ENCODE data around the gene SMURF2. TPM values are rescaled to one million over a fixed set of nuclear protein-coding genes. Genes with fewer than 3 reads are reported as not detected.
A peak's percentile ranks its signal among the peaks of the same experiment; 100 is the strongest.

The SMURF2 gene
- total RNA-seq, 1 experiment from 2014 or later: 8.0 TPM

DNA sequence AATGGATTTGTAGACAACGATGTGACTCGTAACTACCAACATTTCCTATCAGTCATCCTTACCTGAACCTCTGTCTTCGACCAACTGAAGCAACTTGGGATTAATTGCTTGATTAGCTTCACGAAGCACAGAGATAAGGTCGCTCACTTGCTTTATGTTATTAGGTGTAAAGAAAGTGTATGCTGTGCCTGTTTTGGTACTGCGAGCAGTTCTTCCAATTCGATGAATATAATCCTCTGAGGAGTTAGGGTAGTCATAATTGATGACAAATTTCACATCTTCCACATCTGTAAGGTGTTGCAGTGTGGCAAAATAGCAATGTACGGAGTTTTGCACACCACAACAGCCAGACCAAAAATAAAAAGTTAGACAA is 161.6 kb downstream of the SMURF2 start:
- H3K4me3 ChIP-seq (ENCODE audit: low read length): no peak overlapping the region

DNA sequence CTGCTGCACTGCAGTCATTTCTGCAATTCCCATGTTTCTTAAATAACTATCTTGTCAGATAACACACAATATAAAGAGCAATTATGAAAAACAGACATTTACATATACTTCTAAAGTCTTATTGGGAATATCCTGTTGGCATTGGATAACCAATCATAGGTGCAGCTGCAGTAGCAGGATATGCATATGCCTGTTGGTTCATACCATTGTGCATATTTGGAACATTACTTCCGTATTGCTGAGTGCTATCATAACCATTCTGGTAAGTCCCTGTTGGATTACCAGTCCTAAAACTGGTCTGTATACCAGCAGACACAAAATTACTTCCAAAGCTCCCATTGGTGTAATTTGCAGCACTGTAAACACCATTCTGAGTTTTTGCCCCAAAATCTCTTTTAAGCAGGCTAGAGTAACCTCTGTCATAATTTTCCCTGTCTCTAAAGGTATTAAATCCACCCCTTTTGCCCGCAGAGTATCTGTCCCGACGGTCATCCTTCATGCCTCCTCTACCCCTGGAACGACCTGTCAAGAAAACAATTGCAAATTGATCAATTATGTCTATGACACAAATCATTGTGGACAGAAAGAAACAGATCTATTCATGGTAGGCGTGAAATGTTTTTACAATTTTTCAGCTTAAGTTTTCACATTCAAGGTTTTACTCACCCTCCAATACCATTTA is 162.2 kb downstream of the SMURF2 start:
- Histone ChIP-seq H3K27ac (ENCODE audit: low read length) (peak overlapping the region; percentile 87; the same call in 1 of the 2 replicates), H3K9me2 (replicated peaks; ENCODE audit: insufficient read depth, low read length) (no peaks in the 10 kb centered on the region), H3K9me3 (ENCODE audit: low read length) (no peaks in the 10 kb centered on the region), H3K27me3 (ENCODE audit: low read length) (no peaks in the 10 kb centered on the region), H3K4me1 (ENCODE audit: low read length) (peaks cover 89% of the 10 kb centered on the region), H3K4me2 (ENCODE audit: low read depth, low read length, poor library complexity, severe bottlenecking) (peak overlapping the region; percentile 81), H3K79me2 (ENCODE audit: low read length) (peaks cover 42% of the 10 kb centered on the region), H3K9ac (ENCODE audit: low read length) (no peak overlapping the region), H3K4me3 (ENCODE audit: low read length) (0 out of 2 replicates have a peak overlapping the region, but pooled peaks have one; percentile 10), H3K36me3 (ENCODE audit: insufficient read depth, low read length) (peaks cover 64% of the 10 kb centered on the region), H2AFZ (ENCODE audit: low read length) (no peak overlapping the region), H4K20me1 (ENCODE audit: insufficient read depth, low read depth, low read length) (peaks cover 61% of the 10 kb centered on the region)
- peak; percentile 46 for DNase-seq

More for the DNA sequence above, 161.6 kb downstream of the SMURF2 start:
- H3K36me3 ChIP-seq (ENCODE audit: insufficient read depth, low read length): peaks cover 67% of the 10 kb centered on the region
- H3K4me1 ChIP-seq (ENCODE audit: low read length): peaks cover 85% of the 10 kb centered on the region
- H3K4me2 ChIP-seq (ENCODE audit: low read depth, low read length, poor library complexity, severe bottlenecking): peak overlapping the region; percentile 81
- DNase-seq: no peak
- H4K20me1 ChIP-seq (ENCODE audit: insufficient read depth, low read depth, low read length): peaks cover 66% of the 10 kb centered on the region
- H3K27me3 ChIP-seq (ENCODE audit: low read length): no peaks in the 10 kb centered on the region
- H2AFZ ChIP-seq (ENCODE audit: low read length): no peak overlapping the region
- no peaks in the 10 kb centered on the region for H3K9me2 ChIP-seq (replicated peaks; ENCODE audit: insufficient read depth, low read length)
- H3K79me2 ChIP-seq (ENCODE audit: low read length): peaks cover 42% of the 10 kb centered on the region
- no peak overlapping the region for H3K9ac ChIP-seq (ENCODE audit: low read length)
- no peaks in the 10 kb centered on the region for H3K9me3 ChIP-seq (ENCODE audit: low read length)
- no peak overlapping the region for H3K27ac ChIP-seq (ENCODE audit: low read length)

DNA sequence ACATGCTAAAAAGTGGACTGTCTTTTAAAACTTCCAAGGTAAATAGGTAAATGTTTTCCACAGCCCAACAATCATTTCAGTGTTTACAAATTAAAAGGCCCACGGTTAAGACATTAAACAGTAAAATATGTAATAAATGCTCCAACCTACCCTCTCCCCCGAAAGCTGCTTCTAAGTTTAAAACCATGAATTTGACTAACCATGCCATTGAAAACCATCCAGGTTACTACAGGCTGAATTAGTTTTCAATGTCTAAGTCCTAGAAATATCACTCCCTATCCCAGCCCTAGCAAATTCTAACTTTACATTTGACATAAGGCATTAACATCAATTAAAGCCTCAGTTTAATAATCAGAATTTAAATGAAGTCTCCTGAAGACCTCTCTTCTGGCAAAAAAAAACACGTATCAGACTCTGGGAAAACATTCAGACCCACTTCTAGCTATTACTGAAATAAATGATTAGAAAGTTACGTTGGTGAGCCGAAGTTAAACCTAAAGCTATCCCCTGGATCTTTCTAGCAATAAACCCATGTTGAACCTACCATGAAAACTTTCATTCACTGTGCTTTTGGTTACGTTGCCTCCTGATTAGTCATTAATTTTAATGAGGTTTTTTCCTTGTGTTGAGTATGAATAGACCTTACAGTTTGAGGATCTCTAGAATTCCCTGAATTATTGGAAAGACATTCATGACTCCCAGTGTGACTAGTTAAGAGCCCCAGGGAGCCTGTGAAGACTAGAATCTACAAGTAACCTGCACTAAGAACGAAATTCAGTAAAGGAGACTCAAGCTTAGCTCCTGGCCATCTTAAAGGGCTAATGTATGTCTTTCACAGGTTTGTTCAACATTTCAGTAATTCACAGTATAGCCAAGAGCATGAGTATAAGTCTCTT is 163.6 kb downstream of the SMURF2 start:
- Histone ChIP-seq H3K4me2 (ENCODE audit: low read depth, low read length, poor library complexity, severe bottlenecking) (peak overlapping the region; percentile 81), H3K4me3 (ENCODE audit: low read length) (peak overlapping the region; percentile 89; the same call in 1 of the 2 replicates), H3K9me2 (replicated peaks; ENCODE audit: insufficient read depth, low read length) (no peaks in the 10 kb centered on the region), H3K9me3 (ENCODE audit: low read length) (no peaks in the 10 kb centered on the region), H3K4me1 (ENCODE audit: low read length) (peaks cover 84% of the 10 kb centered on the region), H3K9ac (ENCODE audit: low read length) (peak overlapping the region; percentile 91), H2AFZ (ENCODE audit: low read length) (no peak overlapping the region), H3K27me3 (ENCODE audit: low read length) (no peaks in the 10 kb centered on the region), H3K79me2 (ENCODE audit: low read length) (peaks cover 40% of the 10 kb centered on the region), H3K36me3 (ENCODE audit: insufficient read depth, low read length) (peaks cover 50% of the 10 kb centered on the region), H4K20me1 (ENCODE audit: insufficient read depth, low read depth, low read length) (peaks cover 47% of the 10 kb centered on the region), H3K27ac (ENCODE audit: low read length) (peak overlapping the region; percentile 87)
- peak; percentile 52 for DNase-seq

DNA sequence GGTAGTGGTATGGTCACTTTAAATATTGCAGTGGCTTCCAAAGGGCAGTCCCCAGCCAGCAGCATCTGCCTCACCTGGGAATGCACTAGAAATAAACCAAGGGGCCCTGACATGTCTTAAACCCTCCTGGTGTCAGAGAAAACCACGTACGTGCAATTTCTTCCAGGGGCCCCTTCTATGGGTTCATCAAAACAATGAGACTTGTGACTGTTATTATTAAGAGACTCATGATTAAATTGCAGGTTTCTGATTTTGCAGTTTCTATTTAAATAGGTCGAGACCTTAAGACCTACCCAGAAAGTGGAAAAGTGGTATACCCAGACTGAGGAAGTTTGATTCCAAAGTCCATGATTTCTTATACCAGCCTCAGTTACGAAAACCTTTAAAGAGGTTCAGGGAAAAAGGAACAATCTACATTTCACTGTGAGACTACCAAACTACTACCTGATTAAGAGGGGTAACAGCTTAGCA is 164.5 kb downstream of the SMURF2 start:
- Histone ChIP-seq H3K9me3 (ENCODE audit: low read length) (no peaks in the 10 kb centered on the region), H3K79me2 (ENCODE audit: low read length) (peaks cover 38% of the 10 kb centered on the region), H3K9ac (ENCODE audit: low read length) (peak overlapping the region; percentile 91), H3K27me3 (ENCODE audit: low read length) (no peaks in the 10 kb centered on the region), H4K20me1 (ENCODE audit: insufficient read depth, low read depth, low read length) (peaks cover 38% of the 10 kb centered on the region), H3K4me1 (ENCODE audit: low read length) (peaks cover 74% of the 10 kb centered on the region), H3K27ac (ENCODE audit: low read length) (peak overlapping the region; percentile 87), H3K9me2 (replicated peaks; ENCODE audit: insufficient read depth, low read length) (no peaks in the 10 kb centered on the region), H3K4me2 (ENCODE audit: low read depth, low read length, poor library complexity, severe bottlenecking) (peak overlapping the region; percentile 81), H2AFZ (ENCODE audit: low read length) (no peak overlapping the region), H3K4me3 (ENCODE audit: low read length) (peak overlapping the region; percentile 89), H3K36me3 (ENCODE audit: insufficient read depth, low read length) (peaks cover 45% of the 10 kb centered on the region)
- no peak for DNase-seq

DNA sequence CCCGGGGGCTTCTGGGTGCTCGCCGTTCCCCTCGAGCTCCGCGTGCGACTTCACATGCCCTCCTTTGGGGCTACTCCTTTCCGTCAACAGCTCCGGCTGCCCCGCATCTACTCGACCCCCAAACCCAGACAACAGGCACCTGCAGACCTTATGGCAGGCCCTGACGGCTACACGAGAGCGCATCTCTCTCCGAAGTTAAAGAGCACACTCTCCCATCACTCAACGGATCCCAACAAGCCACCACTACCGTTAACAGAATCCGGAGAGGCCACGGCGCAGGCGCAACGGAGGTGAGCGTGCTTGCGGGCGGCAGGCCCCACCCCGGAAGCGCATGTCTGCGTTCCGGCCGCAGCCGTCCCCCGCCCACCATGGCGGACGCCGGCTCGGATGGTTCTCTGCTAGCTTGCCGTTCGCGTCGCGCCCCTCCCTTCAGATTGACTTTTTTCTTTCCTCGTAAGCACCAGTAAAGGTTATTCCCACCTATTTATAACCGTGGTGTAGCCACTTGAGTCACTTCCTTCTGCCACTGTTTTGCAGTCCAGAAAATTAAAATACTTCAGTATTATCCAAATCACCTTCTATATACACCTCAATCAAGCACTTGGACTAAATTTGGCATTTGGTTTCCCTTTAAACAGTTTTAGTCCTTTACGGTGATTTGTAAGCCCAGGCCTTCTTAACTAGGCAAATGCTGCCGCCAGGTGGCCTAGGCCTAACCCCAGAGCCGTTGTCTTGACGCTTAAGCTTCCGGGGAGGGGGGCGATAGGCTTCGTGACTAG is 165.1 kb downstream of the SMURF2 start, which contains the start of gene POLG2:
POLG2 (minus strand) TSS at position 269 of the 779 bp plus-strand sequence; CDS start at position 183, 86 bp downstream.
- H3K79me2 ChIP-seq (ENCODE audit: low read length): peaks cover 41% of the 10 kb centered on the region
- no peaks in the 10 kb centered on the region for H3K27me3 ChIP-seq (ENCODE audit: low read length)
- peaks cover 68% of the 10 kb centered on the region for H3K4me1 ChIP-seq (ENCODE audit: low read length)
- peak within 1 kb of the TSS; percentile 89 for H3K4me3 ChIP-seq (ENCODE audit: low read length)
- peak within 1 kb of the TSS; percentile 81 for H3K4me2 ChIP-seq (ENCODE audit: low read depth, low read length, poor library complexity, severe bottlenecking)
- peak within 1 kb of the TSS; percentile 91 for H3K9ac ChIP-seq (ENCODE audit: low read length)
- peaks cover 42% of the 10 kb centered on the region for H3K36me3 ChIP-seq (ENCODE audit: insufficient read depth, low read length)
- H3K9me3 ChIP-seq (ENCODE audit: low read length): no peaks in the 10 kb centered on the region
- no peaks in the 10 kb centered on the region for H3K9me2 ChIP-seq (replicated peaks; ENCODE audit: insufficient read depth, low read length)
- H2AFZ ChIP-seq (ENCODE audit: low read length): no peak within 1 kb of the TSS; the same call in 1 of the 2 replicates
- H4K20me1 ChIP-seq (ENCODE audit: insufficient read depth, low read depth, low read length): peaks cover 31% of the 10 kb centered on the region
- DNase-seq: peak; percentile 98
- H3K27ac ChIP-seq (ENCODE audit: low read length): peak within 1 kb of the TSS; percentile 87

DNA sequence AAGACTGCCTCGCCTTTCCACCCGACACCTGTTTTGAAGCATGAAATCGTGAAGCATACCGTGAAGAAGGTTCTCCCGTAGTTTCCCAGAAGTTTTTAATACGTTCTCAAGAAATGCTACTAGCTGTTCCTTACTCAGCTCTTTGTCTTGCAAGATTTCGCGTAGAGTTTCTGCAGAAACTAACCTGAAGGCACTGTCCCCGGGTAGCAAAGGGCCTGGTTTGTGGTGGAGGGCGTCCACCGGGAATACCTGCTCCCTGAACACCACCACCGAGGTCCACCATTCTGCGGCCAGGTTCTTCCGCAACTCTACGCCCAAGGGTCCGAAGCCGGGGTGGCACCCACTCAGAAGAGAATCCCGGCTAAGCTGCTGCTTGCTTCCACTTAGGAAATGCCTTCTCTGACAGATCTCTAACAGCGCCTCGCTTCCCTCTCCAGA is 165.7 kb downstream of the SMURF2 start:
- Histone ChIP-seq H3K9ac (ENCODE audit: low read length) (peak overlapping the region; percentile 91), H3K36me3 (ENCODE audit: insufficient read depth, low read length) (peaks cover 42% of the 10 kb centered on the region), H3K27me3 (ENCODE audit: low read length) (no peaks in the 10 kb centered on the region), H3K4me1 (ENCODE audit: low read length) (peaks cover 62% of the 10 kb centered on the region), H3K9me2 (replicated peaks; ENCODE audit: insufficient read depth, low read length) (no peaks in the 10 kb centered on the region), H3K9me3 (ENCODE audit: low read length) (no peaks in the 10 kb centered on the region), H2AFZ (ENCODE audit: low read length) (no peak overlapping the region; the same call in 1 of the 2 replicates), H3K27ac (ENCODE audit: low read length) (peak overlapping the region; percentile 87), H4K20me1 (ENCODE audit: insufficient read depth, low read depth, low read length) (peaks cover 27% of the 10 kb centered on the region), H3K4me2 (ENCODE audit: low read depth, low read length, poor library complexity, severe bottlenecking) (peak overlapping the region; percentile 81), H3K4me3 (ENCODE audit: low read length) (peak overlapping the region; percentile 89), H3K79me2 (ENCODE audit: low read length) (peaks cover 45% of the 10 kb centered on the region)
- DNase-seq: peak; percentile 46

All from Karpas-422 (cell line).